MM.1S (cell line): ENCODE measurements around the gene COL2A1.

ENCODE experiments used
- DNase-seq: peaks from one replicate; pipeline ENCODE4 v3.0.0-alpha.2; 2015
- H2AFZ ChIP-seq: fragments of 300-600 bp; sonication (generic); 2 replicates; pipeline ENCODE4 v1.6.0; 2016; ENCODE audit warnings: antibody characterized with exemption, low read length
- H3F3A ChIP-seq: fragments of 300-600 bp; sonication (generic); 2 replicates; pipeline ENCODE4 v1.6.1; 2016; ENCODE audit warnings: mild to moderate bottlenecking, antibody characterized with exemption, low read length, moderate library complexity, mixed read lengths; ENCODE audit not compliant: insufficient read depth
- H3K27ac ChIP-seq: fragments of 300-600 bp; sonication (generic); 2 replicates; pipeline ENCODE4 v1.5.1; 2016; ENCODE audit warnings: mild to moderate bottlenecking, low read length
- H3K27me3 ChIP-seq: fragments of 300-600 bp; sonication (generic); replicated peaks from 2 replicates; pipeline ENCODE4 v1.6.0; 2016; ENCODE audit warnings: low read length; ENCODE audit not compliant: insufficient read depth
- H3K36me3 ChIP-seq: fragments of 300-600 bp; sonication (generic); replicated peaks from 2 replicates; pipeline ENCODE4 v1.6.1; 2016; ENCODE audit warnings: mild to moderate bottlenecking, low read length, mixed read lengths; ENCODE audit not compliant: insufficient read depth
- H3K4me1 ChIP-seq: fragments of 300-600 bp; sonication (generic); 2 replicates; pipeline ENCODE4 v1.6.1; 2016; ENCODE audit warnings: low read length, mixed read lengths
- H3K4me2 ChIP-seq: fragments of 300-600 bp; sonication (generic); 2 replicates; pipeline ENCODE4 v1.6.0; 2016; ENCODE audit warnings: low read depth, low read length
- H3K4me3 ChIP-seq: fragments of 300-600 bp; sonication (generic); 2 replicates; pipeline ENCODE4 v1.5.1; 2016; ENCODE audit warnings: low read length, mixed read lengths
- H3K79me2 ChIP-seq: fragments of 300-600 bp; sonication (generic); 2 replicates; pipeline ENCODE4 v1.6.1; 2016; ENCODE audit warnings: mixed run types, low read length, mixed read lengths
- H3K9ac ChIP-seq: fragments of 300-600 bp; sonication (generic); 2 replicates; pipeline ENCODE4 v1.6.1; 2016; ENCODE audit warnings: low read length, mixed read lengths
- H3K9me2 ChIP-seq: fragments of 300-600 bp; sonication (generic); replicated peaks from 2 replicates; pipeline ENCODE4 v1.6.1; 2016; ENCODE audit warnings: mild to moderate bottlenecking, low read length, mixed read lengths; ENCODE audit not compliant: insufficient read depth
- H3K9me3 ChIP-seq: fragments of 300-600 bp; sonication (generic); replicated peaks from 2 replicates; pipeline ENCODE4 v1.6.1; 2016; ENCODE audit warnings: mild to moderate bottlenecking, low read length, mixed read lengths; ENCODE audit not compliant: insufficient read depth
- H4K20me1 ChIP-seq: fragments of 300-600 bp; sonication (generic); 2 replicates; pipeline ENCODE4 v1.6.1; 2016; ENCODE audit warnings: mild to moderate bottlenecking, low read length, moderate library complexity, mixed read lengths; ENCODE audit not compliant: insufficient read depth
- EZH2 ChIP-seq: fragments of 300-600 bp; sonication (generic); optimal IDR thresholded peaks from 2 replicates; pipeline ENCODE3; 2017; ENCODE audit warnings: low read depth, mild to moderate bottlenecking, antibody characterized with exemption, low read length, mixed read lengths
- EZH2phosphoT487 ChIP-seq: fragments of 300-600 bp; sonication (generic); IDR thresholded peaks from 2 replicates; pipeline ENCODE4 v1.6.1; 2018; ENCODE audit warnings: antibody characterized with exemption, low read length
- TF ChIP-seq, protein P1 (sequence below): fragments of 300-600 bp; sonication (generic); IDR thresholded peaks from 2 replicates; pipeline ENCODE4 v1.5.1; 2016; ENCODE audit warnings: antibody characterized with exemption, low read length, mixed read lengths

COL2A1 gene

DNA sequence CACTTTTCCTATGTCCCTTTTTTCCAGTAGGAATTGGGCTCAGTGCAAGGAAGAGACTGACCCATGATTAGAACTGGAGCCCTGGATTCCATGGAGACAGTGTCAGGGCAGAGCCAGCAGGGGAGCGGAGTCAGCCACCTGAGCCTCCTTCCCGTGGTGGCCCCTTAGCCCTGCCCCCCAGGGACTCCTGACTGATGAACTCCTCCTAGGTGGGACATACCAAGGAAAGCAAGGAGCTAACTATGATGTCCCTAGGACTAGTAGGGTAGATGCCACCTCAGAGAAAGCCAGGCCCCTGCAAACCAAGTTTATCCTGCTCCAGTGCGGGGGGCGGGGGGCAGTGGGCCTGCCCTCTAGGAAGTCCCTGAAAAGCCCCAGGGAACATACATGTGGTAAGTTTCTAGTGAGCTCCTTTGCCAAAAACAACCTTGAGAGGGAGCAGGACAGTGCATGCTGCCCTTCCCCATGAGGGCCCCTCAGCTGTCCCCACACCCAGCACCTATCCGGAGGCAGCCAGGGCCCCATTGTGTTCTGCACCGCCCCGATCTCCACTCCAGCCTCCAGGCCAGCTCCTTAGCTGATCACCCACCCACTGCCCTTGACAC is 6.2 kb upstream of the COL2A1 start:
- Histone ChIP-seq H3K4me2 (no peak overlapping the region), H3F3A (no peaks in the 10 kb centered on the region), H3K9ac (no peak overlapping the region), H4K20me1 (no peaks in the 10 kb centered on the region), H3K36me3 (no peaks in the 10 kb centered on the region), H3K4me3 (no peak overlapping the region), H3K9me3 (no peaks in the 10 kb centered on the region), H3K27me3 (peaks cover 3% of the 10 kb centered on the region), H3K9me2 (no peaks in the 10 kb centered on the region), H3K27ac (no peak overlapping the region), H3K79me2 (no peaks in the 10 kb centered on the region), H2AFZ (no peak overlapping the region), H3K4me1 (no peaks in the 10 kb centered on the region)
- DNase-seq = no peak
- TF ChIP-seq EZH2phosphoT487 = no peak
- TF ChIP-seq EZH2 = no peak
- TF ChIP-seq, protein P1, sequence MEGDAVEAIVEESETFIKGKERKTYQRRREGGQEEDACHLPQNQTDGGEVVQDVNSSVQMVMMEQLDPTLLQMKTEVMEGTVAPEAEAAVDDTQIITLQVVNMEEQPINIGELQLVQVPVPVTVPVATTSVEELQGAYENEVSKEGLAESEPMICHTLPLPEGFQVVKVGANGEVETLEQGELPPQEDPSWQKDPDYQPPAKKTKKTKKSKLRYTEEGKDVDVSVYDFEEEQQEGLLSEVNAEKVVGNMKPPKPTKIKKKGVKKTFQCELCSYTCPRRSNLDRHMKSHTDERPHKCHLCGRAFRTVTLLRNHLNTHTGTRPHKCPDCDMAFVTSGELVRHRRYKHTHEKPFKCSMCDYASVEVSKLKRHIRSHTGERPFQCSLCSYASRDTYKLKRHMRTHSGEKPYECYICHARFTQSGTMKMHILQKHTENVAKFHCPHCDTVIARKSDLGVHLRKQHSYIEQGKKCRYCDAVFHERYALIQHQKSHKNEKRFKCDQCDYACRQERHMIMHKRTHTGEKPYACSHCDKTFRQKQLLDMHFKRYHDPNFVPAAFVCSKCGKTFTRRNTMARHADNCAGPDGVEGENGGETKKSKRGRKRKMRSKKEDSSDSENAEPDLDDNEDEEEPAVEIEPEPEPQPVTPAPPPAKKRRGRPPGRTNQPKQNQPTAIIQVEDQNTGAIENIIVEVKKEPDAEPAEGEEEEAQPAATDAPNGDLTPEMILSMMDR = no peak

DNA sequence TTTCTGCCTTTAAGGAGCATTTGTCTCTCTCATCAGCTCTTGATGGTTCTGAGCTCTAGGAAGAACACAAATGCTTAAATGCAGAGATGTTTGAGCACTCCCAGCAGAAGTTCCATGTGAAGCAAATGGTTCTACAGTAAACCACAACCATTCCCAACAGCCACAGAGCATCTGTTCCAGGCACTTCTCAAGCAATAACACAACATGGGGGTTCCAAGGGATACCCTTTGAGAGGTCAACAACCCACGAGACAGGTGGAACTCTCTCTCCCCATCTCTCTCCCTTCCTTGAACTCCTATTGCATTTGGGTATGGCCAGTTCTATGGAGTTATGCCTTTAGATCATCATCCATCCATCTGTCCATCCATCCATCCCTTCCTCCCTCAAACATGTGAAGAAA is 5.2 kb upstream of the COL2A1 start:
- H3K4me3 ChIP-seq = no peak overlapping the region
- H3K9me2 ChIP-seq = no peaks in the 10 kb centered on the region
- no peaks in the 10 kb centered on the region for H4K20me1 ChIP-seq
- TF ChIP-seq EZH2 (no peak), EZH2phosphoT487 (no peak)
- TF ChIP-seq, protein P1 = no peak
- H3K27ac ChIP-seq = no peak overlapping the region
- H2AFZ ChIP-seq = no peak overlapping the region
- no peaks in the 10 kb centered on the region for H3K9me3 ChIP-seq
- H3K4me2 ChIP-seq = no peak overlapping the region
- H3K36me3 ChIP-seq = no peaks in the 10 kb centered on the region
- DNase-seq = no peak
- no peak overlapping the region for H3K9ac ChIP-seq
- peaks cover 13% of the 10 kb centered on the region for H3K27me3 ChIP-seq
- H3K79me2 ChIP-seq = no peaks in the 10 kb centered on the region
- no peaks in the 10 kb centered on the region for H3K4me1 ChIP-seq
- no peaks in the 10 kb centered on the region for H3F3A ChIP-seq

- H3K36me3 ChIP-seq = no peaks in the 10 kb centered on the region
- H3K79me2 ChIP-seq = no peaks in the 10 kb centered on the region
- peaks cover 18% of the 10 kb centered on the region for H3K27me3 ChIP-seq
- H3K4me3 ChIP-seq = no peak overlapping the region
- no peaks in the 10 kb centered on the region for H3K9me2 ChIP-seq
- no peak for DNase-seq
- no peaks in the 10 kb centered on the region for H3F3A ChIP-seq
- H4K20me1 ChIP-seq = no peaks in the 10 kb centered on the region
- TF ChIP-seq EZH2 (no peak), EZH2phosphoT487 (no peak)
- TF ChIP-seq, protein P1 = no peak
- no peak overlapping the region for H3K9ac ChIP-seq
- H3K9me3 ChIP-seq = no peaks in the 10 kb centered on the region
- H3K4me1 ChIP-seq = no peaks in the 10 kb centered on the region
- H3K4me2 ChIP-seq = no peak overlapping the region
- no peak overlapping the region for H3K27ac ChIP-seq
- no peak overlapping the region for H2AFZ ChIP-seq
Observed at GRCh38 chr12:48008950-48009349, 4.7 kb upstream of the COL2A1 start.
